Measurements from ENCODE around the gene TBPL2.

The TBPL2 gene

DNA sequence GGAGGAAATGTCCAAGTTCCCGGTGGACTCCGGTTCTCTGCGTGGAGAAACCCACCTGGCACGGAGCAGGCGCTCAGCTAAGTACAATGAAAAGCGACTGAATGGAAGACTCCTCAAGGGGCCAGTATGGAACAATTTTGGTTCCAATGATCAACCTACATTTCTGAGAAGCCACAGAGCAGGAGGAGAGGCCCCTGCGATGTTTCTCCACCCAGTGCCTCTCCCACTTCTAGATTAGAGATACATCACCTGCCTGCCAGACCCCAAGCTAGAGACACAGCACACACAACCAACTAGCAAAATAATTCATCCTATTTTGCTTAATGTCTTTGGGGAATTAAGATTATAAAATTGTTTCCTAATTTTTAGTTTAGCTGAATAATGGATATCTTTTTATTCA lies 67.6 kb downstream of the TBPL2 start:
- in situ Hi-C loops (cut with HindIII; ENCODE audit: low sequenced_read_pairs), result no loop called here

DNA sequence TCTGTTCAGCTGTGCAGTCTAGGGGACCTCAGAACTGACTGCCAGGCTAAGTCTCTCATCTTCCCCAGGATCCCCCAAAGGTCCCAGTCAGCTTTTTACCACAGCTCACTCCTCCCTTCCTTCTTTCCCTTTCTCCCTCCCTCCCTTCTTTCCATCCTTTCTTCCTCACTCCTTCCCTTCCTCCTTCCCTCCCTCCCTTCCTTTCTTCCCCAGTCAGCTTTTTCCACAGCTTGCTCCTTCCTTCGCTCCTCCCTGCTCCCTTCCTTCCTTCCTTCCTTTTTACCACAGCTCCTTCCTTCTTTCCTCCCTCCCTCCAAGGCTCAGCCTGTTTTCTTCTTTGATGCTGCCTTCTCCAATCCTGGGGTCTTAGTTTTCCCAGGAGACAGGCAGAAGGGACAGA lies 68.0 kb downstream of the TBPL2 start:
- in situ Hi-C loops (cut with HindIII; ENCODE audit: low sequenced_read_pairs), result no loop called here

DNA sequence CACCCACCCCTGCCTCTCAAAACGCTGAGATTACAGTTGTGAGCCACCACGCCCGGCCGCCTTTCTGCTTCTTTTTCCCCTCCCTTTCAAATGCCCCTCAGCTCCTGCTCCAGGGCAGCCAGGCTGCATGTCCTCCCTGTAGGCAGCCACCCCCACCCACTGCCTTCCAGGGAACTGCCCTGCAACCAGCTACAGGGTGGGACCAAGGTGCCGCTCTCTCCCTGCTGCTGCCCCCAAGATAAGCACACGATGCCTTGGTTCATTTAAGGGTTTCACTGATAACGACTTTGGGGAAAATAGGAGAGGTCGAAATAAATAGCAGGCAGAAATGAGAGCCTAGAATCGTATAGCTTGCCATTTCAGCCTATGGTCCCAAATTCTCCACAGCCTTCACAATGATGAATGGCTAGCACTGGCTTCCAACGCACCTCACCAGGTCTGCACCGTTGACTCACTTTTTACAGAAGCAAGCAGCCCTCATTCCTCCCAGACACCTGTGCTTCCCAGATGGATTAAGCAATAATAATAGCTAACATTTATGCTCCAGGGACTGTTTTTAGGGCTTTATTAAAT lies 69.4 kb downstream of the TBPL2 start:
- in situ Hi-C loops (cut with HindIII; ENCODE audit: low sequenced_read_pairs), result no loop called here

DNA sequence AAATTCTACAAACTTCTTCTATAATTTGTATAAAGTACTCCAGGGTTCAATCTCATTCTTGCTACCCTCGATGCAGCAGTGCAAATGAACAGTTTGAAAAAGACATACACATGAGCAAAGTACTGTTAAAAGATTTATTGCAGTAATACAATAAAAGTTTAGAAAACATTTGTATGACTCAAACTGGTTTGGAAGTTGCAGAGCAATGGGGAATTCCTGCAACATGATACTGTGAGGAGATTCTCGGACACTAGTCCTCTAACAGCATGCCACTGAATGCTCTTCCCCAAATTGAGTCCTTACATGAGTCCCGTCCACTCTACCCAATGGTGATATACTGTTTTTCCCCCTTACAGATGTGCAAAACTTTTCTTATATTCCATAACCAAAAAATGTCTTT lies 74.1 kb downstream of the TBPL2 start:
- in situ Hi-C loops (cut with HindIII; ENCODE audit: low sequenced_read_pairs), result loop anchor here (10.0 kb wide), 1 partner anchor 151 kb away; no protein-coding TSS in a partner anchor
